ENCODE results near the gene TRMT112.

TRMT112 gene

DNA sequence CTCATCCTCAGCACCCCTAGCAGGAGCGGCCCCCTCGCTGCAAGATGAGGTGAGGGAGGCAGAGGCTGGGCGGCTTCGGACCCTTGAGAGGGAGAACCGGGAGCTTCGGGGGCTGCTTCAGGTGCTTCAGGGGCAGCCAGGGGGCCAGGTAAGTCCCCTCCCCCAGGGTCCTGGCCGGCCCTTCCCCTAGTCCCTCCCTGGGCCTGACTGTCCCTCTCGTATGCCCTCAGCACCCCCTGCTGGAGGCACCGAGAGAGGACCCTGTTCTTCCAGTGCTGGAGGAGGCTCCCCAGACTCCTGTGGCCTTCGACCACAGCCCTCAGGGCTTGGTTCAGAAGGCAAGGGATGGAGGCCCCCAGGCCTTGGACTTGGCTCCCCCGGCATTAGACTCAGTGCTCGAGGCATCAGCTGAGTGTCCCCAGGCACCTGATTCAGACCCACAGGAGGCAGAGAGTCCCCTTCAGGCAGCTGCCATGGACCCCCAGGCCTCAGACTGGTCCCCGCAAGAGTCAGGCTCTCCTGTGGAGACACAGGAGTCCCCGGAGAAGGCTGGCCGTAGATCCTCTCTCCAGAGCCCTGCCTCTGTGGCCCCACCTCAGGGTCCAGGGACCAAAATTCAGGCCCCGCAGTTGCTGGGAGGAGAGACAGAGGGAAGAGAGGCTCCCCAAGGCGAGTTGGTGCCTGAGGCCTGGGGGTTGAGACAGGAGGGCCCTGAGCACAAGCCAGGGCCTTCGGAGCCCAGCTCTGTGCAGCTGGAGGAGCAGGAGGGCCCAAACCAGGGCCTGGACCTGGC is 26.6 kb upstream of the TRMT112 start:
- Mint-ChIP-seq H3K36me3 (ENCODE audit: low read depth) (peaks cover 72% of the 10 kb centered on the region), H3K9me3 (no peaks in the 10 kb centered on the region), H3K27ac (no peak overlapping the region), H3K4me3 (no peak overlapping the region), H3K4me1 (ENCODE audit: low read depth) (peaks cover 78% of the 10 kb centered on the region), H3K27me3 (no peaks in the 10 kb centered on the region)
- intact Hi-C loops (cut with micrococcal nuclease) = loop anchor here (5.0 kb wide), 1 partner anchor 37 kb away; the partner anchor contains the start of gene ESRRA

DNA sequence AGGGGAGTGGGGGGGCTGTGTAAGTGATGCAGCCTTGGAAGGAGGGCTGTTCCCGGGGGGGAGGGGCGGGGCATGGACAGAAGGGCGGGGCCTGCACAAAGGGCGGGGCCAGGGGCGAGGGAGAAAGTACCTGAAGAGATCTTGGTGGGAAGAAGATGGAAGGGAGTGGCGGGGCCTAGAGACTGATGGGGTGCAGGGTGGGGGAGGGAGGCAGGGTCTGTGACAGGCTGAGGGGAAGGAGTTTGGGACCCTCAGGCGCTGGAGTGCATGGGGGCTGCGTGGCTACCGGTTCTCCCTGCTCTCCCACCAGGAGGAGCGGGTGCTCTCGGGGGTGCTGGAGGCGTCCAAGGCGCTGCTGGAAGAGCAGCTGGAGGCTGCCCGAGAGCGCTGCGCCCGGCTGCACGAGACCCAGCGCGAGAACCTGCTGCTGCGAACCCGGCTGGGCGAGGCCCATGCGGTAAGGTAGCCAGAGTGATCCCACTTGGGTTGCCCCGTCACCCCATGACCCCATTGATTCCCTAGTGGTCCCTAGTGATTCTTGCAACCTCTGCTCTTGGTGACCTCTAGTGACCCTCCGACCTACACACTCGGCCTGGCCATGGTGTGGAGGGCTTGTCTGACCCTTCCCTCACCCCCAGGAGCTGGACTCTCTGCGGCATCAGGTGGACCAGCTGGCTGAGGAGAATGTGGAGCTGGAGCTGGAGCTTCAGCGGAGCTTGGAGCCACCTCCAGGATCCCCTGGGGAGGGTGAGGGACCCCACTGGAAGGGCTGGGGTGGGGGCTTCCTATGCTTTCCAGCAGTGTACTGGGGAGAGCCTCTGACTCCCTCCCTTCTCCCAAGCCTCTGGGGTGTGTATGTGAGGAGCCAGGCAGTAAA is 25.7 kb upstream of the TRMT112 start:
- H3K9me3 Mint-ChIP-seq = no peaks in the 10 kb centered on the region
- no peak overlapping the region for H3K27ac Mint-ChIP-seq
- intact Hi-C loops (cut with micrococcal nuclease) = loop anchor here (5.0 kb wide), 1 partner anchor 36 kb away; the partner anchor contains the start of gene ESRRA
- H3K4me1 Mint-ChIP-seq (ENCODE audit: low read depth) = peaks cover 84% of the 10 kb centered on the region
- H3K36me3 Mint-ChIP-seq (ENCODE audit: low read depth) = peaks cover 67% of the 10 kb centered on the region
- no peaks in the 10 kb centered on the region for H3K27me3 Mint-ChIP-seq
- H3K4me3 Mint-ChIP-seq = no peak overlapping the region

DNA sequence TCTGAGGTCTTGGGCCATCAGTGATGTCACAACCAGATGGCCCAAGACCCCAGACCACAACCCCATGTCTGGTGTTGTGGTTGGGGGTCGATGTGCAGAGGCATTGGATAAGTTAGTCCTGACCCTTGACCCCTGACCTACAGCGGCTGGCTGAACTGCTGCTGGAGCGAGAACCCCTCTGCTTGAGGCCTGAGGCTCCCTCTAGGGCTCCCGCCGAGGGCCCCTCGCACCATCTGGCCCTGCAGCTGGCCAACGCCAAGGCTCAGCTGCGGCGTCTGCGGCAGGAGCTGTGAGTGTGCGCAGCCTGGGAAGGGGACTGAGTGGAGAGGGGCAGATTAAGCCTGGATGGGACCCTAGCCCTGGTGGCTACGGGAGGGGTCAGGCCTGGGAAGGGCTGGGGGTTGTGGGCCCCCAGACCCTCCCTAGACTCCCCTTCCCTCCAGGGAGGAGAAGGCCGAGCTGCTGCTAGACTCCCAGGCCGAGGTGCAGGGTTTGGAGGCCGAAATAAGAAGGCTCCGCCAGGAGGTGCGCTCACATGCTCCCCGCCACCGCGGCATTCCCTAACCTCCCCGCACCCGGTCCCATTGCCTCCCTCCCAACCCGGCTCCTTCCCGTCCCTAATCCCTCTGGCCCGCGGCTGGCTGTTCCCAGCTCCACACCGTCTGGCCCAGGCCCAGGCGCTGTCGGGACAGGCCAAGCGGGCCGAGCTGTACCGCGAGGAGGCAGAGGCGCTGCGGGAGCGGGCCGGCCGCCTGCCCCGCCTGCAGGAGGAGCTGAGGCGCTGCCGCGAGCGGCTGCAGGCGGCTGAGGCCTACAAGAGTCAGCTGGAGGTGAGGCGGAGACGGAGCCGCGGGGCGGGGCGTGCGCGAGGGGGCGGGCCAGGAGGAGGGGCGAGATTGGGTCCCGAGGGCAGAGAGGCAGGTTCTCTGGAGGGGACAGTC is 24.8 kb upstream of the TRMT112 start:
- intact Hi-C loops (cut with micrococcal nuclease) = loop anchor here (5.0 kb wide), 1 partner anchor 35 kb away; the partner anchor contains the start of gene ESRRA
- Mint-ChIP-seq H3K4me3 (peak overlapping the region; percentile 57), H3K27ac (peak overlapping the region; percentile 48), H3K9me3 (no peaks in the 10 kb centered on the region), H3K4me1 (ENCODE audit: low read depth) (peaks cover 80% of the 10 kb centered on the region), H3K36me3 (ENCODE audit: low read depth) (peaks cover 59% of the 10 kb centered on the region), H3K27me3 (no peaks in the 10 kb centered on the region)

DNA sequence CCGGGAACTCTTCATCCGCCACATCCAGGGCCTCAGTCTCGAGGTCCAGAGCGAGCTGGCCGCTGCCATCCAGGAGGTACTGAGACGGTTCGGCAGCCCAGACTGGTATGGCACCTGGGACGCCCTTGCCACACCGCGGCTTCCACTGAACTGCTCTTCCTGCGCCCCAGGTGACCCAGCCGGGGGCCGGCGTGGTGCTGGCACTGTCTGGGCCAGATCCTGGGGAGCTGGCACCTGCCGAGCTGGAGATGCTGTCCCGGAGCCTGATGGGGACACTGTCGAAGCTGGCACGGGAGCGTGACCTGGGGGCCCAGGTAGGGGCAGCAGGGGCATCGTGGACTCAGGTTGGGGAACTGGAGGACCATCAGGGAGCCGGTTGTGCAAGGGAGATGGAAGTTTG is 24.1 kb upstream of the TRMT112 start:
- H3K36me3 Mint-ChIP-seq (ENCODE audit: low read depth) = peaks cover 52% of the 10 kb centered on the region
- H3K4me3 Mint-ChIP-seq = peak overlapping the region; percentile 80
- peaks cover 74% of the 10 kb centered on the region for H3K4me1 Mint-ChIP-seq (ENCODE audit: low read depth)
- intact Hi-C loops (cut with micrococcal nuclease) = loop anchor here (5.0 kb wide), 1 partner anchor 34 kb away; the partner anchor contains the start of gene ESRRA
- no peaks in the 10 kb centered on the region for H3K27me3 Mint-ChIP-seq
- peak overlapping the region; percentile 48 for H3K27ac Mint-ChIP-seq
- no peaks in the 10 kb centered on the region for H3K9me3 Mint-ChIP-seq

DNA sequence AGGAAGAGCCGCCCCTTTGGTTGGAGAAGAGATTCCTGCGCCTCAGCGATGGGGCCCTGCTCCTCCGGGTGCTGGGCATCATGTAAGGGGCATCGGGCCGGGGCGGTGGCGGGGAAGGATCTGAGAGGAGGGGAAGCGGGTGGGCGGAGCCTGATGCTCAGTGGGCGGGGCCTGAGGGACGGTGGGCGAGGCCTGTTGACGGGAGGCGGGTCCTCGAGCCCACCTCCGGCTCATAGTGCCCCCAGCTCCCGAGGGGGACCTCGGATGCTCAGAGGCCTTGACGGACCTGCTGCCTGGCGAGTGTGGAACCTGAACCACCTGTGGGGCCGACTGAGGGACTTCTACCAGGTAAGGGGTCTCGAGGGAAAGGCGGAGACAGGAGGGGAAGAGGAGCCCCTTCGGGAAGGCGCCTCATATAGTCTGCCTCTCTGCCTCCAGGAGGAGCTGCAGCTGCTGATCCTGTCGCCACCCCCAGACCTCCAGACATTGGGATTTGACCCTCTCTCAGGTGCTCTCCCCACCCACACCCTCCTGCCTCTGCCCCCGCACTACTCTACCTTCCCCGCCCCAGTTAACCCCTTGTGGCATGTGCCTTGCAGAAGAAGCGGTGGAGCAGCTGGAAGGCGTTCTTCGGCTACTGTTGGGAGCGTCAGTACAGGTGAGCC is 23.4 kb upstream of the TRMT112 start:
- peak overlapping the region; percentile 93 for H3K27ac Mint-ChIP-seq
- intact Hi-C loops (cut with micrococcal nuclease) = loop anchor here (5.0 kb wide), 1 partner anchor 34 kb away; the partner anchor contains the start of gene ESRRA
- peaks cover 69% of the 10 kb centered on the region for H3K4me1 Mint-ChIP-seq (ENCODE audit: low read depth)
- peaks cover 46% of the 10 kb centered on the region for H3K36me3 Mint-ChIP-seq (ENCODE audit: low read depth)
- no peaks in the 10 kb centered on the region for H3K27me3 Mint-ChIP-seq
- H3K9me3 Mint-ChIP-seq = no peaks in the 10 kb centered on the region
- H3K4me3 Mint-ChIP-seq = peak overlapping the region; percentile 80

DNA sequence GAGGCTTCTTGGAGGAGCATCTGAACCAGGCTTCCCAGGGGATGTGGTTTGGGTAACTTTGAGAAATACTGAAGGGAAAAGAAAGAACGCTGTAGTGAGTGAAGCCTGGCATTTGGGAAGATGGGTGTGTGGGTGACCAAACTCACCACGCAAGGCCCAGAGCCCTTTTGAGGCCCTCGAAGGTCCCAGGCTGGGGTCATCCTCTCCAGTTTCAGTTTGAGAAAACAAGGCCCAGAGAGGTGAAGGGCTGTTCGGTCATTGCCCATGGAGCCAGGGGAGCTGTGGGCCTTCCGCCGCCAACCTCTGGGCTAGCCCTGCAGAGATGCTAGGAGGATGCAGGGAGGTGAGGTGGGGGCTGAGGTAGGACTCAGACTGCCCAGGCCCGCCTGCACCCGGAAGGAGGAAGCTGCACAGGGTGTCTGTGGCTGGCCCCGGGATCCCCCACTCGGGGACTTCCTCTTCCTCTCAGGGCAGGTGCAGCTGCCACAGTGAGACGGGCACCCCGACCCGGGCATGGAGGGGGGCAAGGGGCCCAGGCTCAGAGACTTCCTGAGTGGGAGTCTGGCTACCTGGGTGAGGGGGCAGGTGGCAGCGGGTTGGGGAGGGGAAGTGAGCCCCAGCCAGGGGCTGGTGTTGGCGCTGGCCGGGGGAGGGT is 22.5 kb upstream of the TRMT112 start, which contains the start of gene CCDC88B:
Gene CCDC88B, plus strand, starts transcription at position 451 of the 655 bp plus-strand sequence. Its CDS starts 63 bp downstream, at position 514.
- H3K27ac Mint-ChIP-seq = peak within 1 kb of the TSS; percentile 93
- H3K4me3 Mint-ChIP-seq = peak within 1 kb of the TSS; percentile 80
- peaks cover 37% of the 10 kb centered on the region for H3K36me3 Mint-ChIP-seq (ENCODE audit: low read depth)
- peaks cover 68% of the 10 kb centered on the region for H3K4me1 Mint-ChIP-seq (ENCODE audit: low read depth)
- intact Hi-C loops (cut with micrococcal nuclease) = loop anchor here (5.0 kb wide), 1 partner anchor 33 kb away; the partner anchor contains the start of gene ESRRA
- no peaks in the 10 kb centered on the region for H3K9me3 Mint-ChIP-seq
- no peaks in the 10 kb centered on the region for H3K27me3 Mint-ChIP-seq

DNA sequence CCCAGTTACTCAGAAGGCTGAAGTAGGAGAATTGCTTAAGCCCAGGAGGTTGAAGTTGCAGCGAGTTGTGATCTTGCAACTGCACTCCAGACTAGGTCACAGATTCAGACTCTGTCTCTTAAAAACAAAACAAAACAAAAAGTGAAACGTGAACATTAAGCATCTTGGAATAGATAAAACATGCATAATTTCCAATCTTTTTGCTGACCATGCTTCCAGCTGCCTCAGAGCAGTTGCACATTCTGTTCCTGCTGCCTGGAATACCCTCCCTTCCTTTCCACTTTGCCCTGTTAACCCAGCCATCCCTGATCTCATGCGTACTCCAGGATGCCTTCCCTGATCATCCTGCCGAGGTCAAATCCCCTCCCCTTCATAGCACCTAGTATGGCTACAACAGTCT is 21.9 kb upstream of the TRMT112 start:
- intact Hi-C loops (cut with micrococcal nuclease) = no loop called here
- peaks cover 66% of the 10 kb centered on the region for H3K4me1 Mint-ChIP-seq (ENCODE audit: low read depth)
- no peaks in the 10 kb centered on the region for H3K9me3 Mint-ChIP-seq
- H3K36me3 Mint-ChIP-seq (ENCODE audit: low read depth) = peaks cover 31% of the 10 kb centered on the region
- peak overlapping the region; percentile 93 for H3K27ac Mint-ChIP-seq
- H3K27me3 Mint-ChIP-seq = no peaks in the 10 kb centered on the region
- peak overlapping the region; percentile 80 for H3K4me3 Mint-ChIP-seq

DNA sequence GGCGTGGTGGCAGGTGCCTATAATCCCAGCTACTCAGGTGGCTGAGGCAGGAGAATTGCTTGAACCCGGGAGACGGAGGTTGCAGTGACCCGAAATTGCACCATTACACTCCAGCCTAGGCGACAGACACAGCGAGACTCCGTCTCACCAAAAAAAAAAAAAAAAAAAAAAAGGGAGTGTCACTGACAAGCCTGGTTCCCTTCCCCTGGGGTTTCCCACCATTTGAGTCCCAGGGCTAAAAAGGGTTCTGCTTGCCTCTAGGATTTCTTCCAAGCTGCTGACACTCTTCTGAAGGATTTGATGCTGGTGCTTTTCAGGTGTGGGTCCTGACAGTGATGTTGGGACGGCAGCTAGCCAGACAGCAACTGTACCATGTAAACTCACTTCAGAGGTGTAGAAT is 21.4 kb upstream of the TRMT112 start:
- no peak overlapping the region for H3K4me3 Mint-ChIP-seq
- no peaks in the 10 kb centered on the region for H3K9me3 Mint-ChIP-seq
- H3K27me3 Mint-ChIP-seq = no peaks in the 10 kb centered on the region
- peak overlapping the region; percentile 93 for H3K27ac Mint-ChIP-seq
- peaks cover 64% of the 10 kb centered on the region for H3K4me1 Mint-ChIP-seq (ENCODE audit: low read depth)
- intact Hi-C loops (cut with micrococcal nuclease) = no loop called here
- H3K36me3 Mint-ChIP-seq (ENCODE audit: low read depth) = peaks cover 25% of the 10 kb centered on the region

DNA sequence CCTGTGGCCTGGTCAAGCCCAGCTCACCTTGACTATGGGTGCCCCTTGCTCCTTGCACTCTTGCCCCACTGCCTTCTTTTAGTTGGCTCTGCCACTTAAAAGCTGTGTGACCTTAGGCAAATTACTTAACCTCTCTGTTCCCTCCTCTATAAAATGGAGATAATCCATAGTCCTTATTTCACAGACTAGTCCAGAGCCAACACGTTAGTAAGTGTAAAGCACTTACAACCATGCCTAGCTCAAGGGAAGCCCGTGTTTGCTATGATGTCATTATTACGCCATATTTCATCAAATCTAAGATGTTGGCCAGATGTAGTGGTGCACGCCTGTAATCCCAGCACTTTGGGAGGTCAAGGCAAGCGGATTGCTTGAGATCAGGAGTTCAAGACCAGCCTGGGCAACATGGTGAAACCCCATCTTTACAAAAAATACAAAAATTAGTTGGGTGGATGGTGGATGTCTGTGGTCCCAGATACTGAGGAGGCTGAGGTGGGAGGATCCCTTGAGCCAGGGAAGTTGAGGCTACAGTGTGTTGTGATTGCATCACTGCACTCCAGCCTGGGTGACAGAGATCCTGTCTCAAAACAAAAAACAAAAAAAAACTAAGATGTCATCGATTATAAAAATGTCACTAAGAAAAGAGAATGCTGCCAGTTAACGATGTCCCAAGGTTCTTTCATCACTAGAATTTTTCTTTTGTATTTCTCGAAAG is 20.3 kb upstream of the TRMT112 start:
- Mint-ChIP-seq H3K4me3 (no peak overlapping the region), H3K27ac (no peak overlapping the region), H3K36me3 (ENCODE audit: low read depth) (peaks cover 15% of the 10 kb centered on the region), H3K4me1 (ENCODE audit: low read depth) (peaks cover 56% of the 10 kb centered on the region), H3K9me3 (no peaks in the 10 kb centered on the region), H3K27me3 (no peaks in the 10 kb centered on the region)
- intact Hi-C loops (cut with micrococcal nuclease) = no loop called here

DNA sequence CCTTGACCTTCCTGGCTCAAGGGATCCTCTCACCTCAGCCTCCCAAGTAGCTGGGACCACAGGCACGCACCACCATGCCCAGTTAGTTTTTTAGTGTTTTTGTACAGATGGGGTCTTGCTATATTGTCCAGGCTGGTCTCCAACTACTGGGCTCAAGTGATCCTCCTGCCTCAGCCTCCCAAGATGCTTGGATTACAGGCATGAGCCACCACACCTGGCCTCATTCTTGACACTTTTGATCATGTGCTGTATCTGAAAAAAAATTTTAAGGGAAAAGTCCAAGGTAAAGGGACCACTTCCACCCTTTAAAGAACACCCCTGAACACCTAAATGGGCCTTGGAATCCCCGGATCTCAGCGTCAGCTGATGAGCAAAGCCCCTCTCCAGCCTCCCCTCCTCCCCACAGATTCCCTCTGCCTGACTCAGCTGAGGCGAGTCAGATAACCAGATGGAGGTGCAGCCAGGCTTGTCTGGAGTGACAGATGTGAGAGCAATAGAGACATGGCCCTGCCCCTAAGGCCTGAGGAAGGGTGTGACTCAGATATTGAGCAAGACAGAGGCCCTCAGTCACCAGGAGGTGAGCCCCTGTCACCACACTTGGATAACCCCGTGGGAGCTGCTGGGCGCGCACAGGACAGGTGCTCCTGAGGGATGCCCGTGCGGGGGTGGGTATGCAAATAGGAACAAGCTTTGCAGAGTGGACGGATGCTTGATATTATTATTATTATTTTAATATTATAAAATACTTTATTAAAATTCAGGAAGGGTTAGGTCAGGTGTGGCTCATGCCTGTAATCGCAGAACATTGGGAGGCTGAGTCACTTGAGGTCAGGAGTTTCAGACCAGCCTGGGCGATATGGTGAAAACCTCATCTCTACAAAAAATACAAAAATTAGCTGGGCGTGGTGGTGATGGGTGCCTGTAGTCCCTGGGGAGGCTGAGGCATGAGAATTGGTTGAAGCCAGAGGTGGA is 17.7 kb upstream of the TRMT112 start:
- H3K36me3 Mint-ChIP-seq (ENCODE audit: low read depth) = no peaks in the 10 kb centered on the region
- H3K27ac Mint-ChIP-seq = peak overlapping the region; percentile 42
- H3K4me1 Mint-ChIP-seq (ENCODE audit: low read depth) = peaks cover 49% of the 10 kb centered on the region
- H3K4me3 Mint-ChIP-seq = no peak overlapping the region
- intact Hi-C loops (cut with micrococcal nuclease) = no loop called here
- no peaks in the 10 kb centered on the region for H3K9me3 Mint-ChIP-seq
- peaks cover 3% of the 10 kb centered on the region for H3K27me3 Mint-ChIP-seq

DNA sequence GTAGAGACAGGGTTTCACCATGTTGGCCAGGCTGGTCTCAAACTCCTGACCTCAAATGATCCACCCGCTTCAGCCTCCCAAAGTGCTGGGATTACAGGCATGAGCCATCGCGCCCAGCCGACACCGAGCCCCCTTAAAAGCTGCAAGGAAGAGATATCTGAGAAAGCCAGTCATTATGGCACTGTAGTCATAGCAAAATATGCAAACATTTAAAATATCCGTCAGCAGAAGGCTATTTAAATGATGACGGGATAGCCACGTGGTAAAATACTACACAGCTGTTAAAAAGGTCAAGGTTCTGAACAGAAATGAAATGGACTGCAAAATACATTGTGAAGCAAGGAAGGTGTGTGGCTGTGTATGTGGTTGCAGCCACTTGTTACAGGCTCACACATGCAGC is 16.2 kb upstream of the TRMT112 start:
- no peaks in the 10 kb centered on the region for H3K9me3 Mint-ChIP-seq
- intact Hi-C loops (cut with micrococcal nuclease) = no loop called here

More for the DNA sequence above, 16.2 kb upstream of the TRMT112 start:
- H3K4me1 Mint-ChIP-seq (ENCODE audit: low read depth) = peaks cover 34% of the 10 kb centered on the region
- no peaks in the 10 kb centered on the region for H3K36me3 Mint-ChIP-seq (ENCODE audit: low read depth)
- peaks cover 3% of the 10 kb centered on the region for H3K27me3 Mint-ChIP-seq
- H3K4me3 Mint-ChIP-seq = no peak overlapping the region
- no peak overlapping the region for H3K27ac Mint-ChIP-seq
